Measurements from ENCODE around the gene LRIT3.

- TF ChIP-seq EZH2 (IDR thresholded peaks at IDR 0.05; ENCODE audit: insufficient read depth, poor library complexity, severe bottlenecking) (no peak), EZH2phosphoT487 (IDR thresholded peaks at IDR 0.05; ENCODE audit: insufficient read depth, low read depth) (no peak)
These were observed 54.8 kb downstream of the LRIT3 start for GRCh38 chr4:109902559-109903251.

All from GM23248 (cell line).